ENCODE measurements around the gene LCP1. TPM values are rescaled to one million over a fixed set of nuclear protein-coding genes. Genes with fewer than 3 reads are reported as not detected.

Gene LCP1
- total RNA-seq, 1 experiment from 2014 or later = 9.1 TPM

- DNase-seq (ENCODE audit: low spot score) = no peak
- no peak overlapping the region for H3K4me3 ChIP-seq (ENCODE audit: low read depth, low read length, poor library complexity, severe bottlenecking)
- H3K27ac ChIP-seq (ENCODE audit: low read depth, low read length, poor library complexity, severe bottlenecking) = no peak overlapping the region
- intact Hi-C loops (cut with micrococcal nuclease; ENCODE audit: unreplicated experiment) = no loop called here
- H3K36me3 ChIP-seq (ENCODE audit: insufficient read depth, low read length, poor library complexity, severe bottlenecking) = no peaks in the 10 kb centered on the region
- no TSS peak for BruUV-seq (replicated peaks)
- ChIA-PET POLR2A (ENCODE audit: low non-redundant PET) (no interaction called here), CTCF (no interaction called here)
- no peaks in the 10 kb centered on the region for H3K9me3 ChIP-seq (ENCODE audit: low read depth, low read length, poor library complexity, severe bottlenecking)
- peaks cover 9% of the 10 kb centered on the region for H3K4me1 ChIP-seq (ENCODE audit: insufficient read depth, low read length, poor library complexity, severe bottlenecking)
- no peak for TF ChIP-seq EZH2 (IDR thresholded peaks at IDR 0.05; ENCODE audit: borderline replicate concordance, low read depth, low read length, poor library complexity, severe bottlenecking)
- TF ChIP-seq CTCF (conservative IDR thresholded peaks at IDR 0.05; ENCODE audit: low read depth, low read length) = no peak
- no peaks in the 10 kb centered on the region for H3K27me3 ChIP-seq (replicated peaks; ENCODE audit: insufficient read depth, low read depth, low read length, poor library complexity)
Measured at GRCh38 chr13:46132109-46132508, 49.9 kb downstream of the LCP1 start.

- CTCF ChIA-PET = no interaction called here
- intact Hi-C loops (cut with micrococcal nuclease; ENCODE audit: unreplicated experiment) = no loop called here
- BruUV-seq (replicated peaks) = no TSS peak
Measured at GRCh38 chr13:46131705-46132104, 50.3 kb downstream of the LCP1 start.

GRCh38 chr13:46129955-46130618 is 51.9 kb downstream of the LCP1 start:
- CTCF ChIA-PET = no interaction called here
- H3K27ac ChIP-seq (ENCODE audit: low read depth, low read length, poor library complexity, severe bottlenecking) = no peak overlapping the region
- no peak overlapping the region for H3K4me3 ChIP-seq (ENCODE audit: low read depth, low read length, poor library complexity, severe bottlenecking)
- intact Hi-C loops (cut with micrococcal nuclease; ENCODE audit: unreplicated experiment) = loop anchor here (5.0 to 10.0 kb wide), 4 partner anchors 325 to 618 kb away; no protein-coding TSS in a partner anchor
- DNase-seq (ENCODE audit: low spot score) = no peak
- no peaks in the 10 kb centered on the region for H3K36me3 ChIP-seq (ENCODE audit: insufficient read depth, low read length, poor library complexity, severe bottlenecking)
- H3K27me3 ChIP-seq (replicated peaks; ENCODE audit: insufficient read depth, low read depth, low read length, poor library complexity) = no peaks in the 10 kb centered on the region
- peaks cover 26% of the 10 kb centered on the region for H3K4me1 ChIP-seq (ENCODE audit: insufficient read depth, low read length, poor library complexity, severe bottlenecking)
- H3K9me3 ChIP-seq (ENCODE audit: low read depth, low read length, poor library complexity, severe bottlenecking) = no peaks in the 10 kb centered on the region
- POLR2A ChIA-PET (ENCODE audit: low non-redundant PET) = no interaction called here
- TF ChIP-seq CTCF (conservative IDR thresholded peaks at IDR 0.05; ENCODE audit: low read depth, low read length) (no peak), EZH2 (IDR thresholded peaks at IDR 0.05; ENCODE audit: borderline replicate concordance, low read depth, low read length, poor library complexity, severe bottlenecking) (no peak)
- BruUV-seq (replicated peaks) = no TSS peak

More at GRCh38 chr13:46131705-46132104, 50.3 kb downstream of the LCP1 start:
- TF ChIP-seq CTCF (conservative IDR thresholded peaks at IDR 0.05; ENCODE audit: low read depth, low read length) (no peak), EZH2 (IDR thresholded peaks at IDR 0.05; ENCODE audit: borderline replicate concordance, low read depth, low read length, poor library complexity, severe bottlenecking) (no peak)
- POLR2A ChIA-PET (ENCODE audit: low non-redundant PET) = no interaction called here
- H3K27ac ChIP-seq (ENCODE audit: low read depth, low read length, poor library complexity, severe bottlenecking) = no peak overlapping the region
- no peaks in the 10 kb centered on the region for H3K27me3 ChIP-seq (replicated peaks; ENCODE audit: insufficient read depth, low read depth, low read length, poor library complexity)
- H3K4me3 ChIP-seq (ENCODE audit: low read depth, low read length, poor library complexity, severe bottlenecking) = no peak overlapping the region
- no peak for DNase-seq (ENCODE audit: low spot score)
- H3K4me1 ChIP-seq (ENCODE audit: insufficient read depth, low read length, poor library complexity, severe bottlenecking) = peaks cover 13% of the 10 kb centered on the region
- H3K9me3 ChIP-seq (ENCODE audit: low read depth, low read length, poor library complexity, severe bottlenecking) = no peaks in the 10 kb centered on the region
- no peaks in the 10 kb centered on the region for H3K36me3 ChIP-seq (ENCODE audit: insufficient read depth, low read length, poor library complexity, severe bottlenecking)

All from A673 (cell line).